Measurements from ENCODE around the gene GABRB1. TPM values are rescaled to one million over a fixed set of nuclear protein-coding genes. Genes with fewer than 3 reads are reported as not detected.

The GABRB1 gene
- total RNA-seq, 1 donor from 2014 or later, result 4.0 TPM

DNA sequence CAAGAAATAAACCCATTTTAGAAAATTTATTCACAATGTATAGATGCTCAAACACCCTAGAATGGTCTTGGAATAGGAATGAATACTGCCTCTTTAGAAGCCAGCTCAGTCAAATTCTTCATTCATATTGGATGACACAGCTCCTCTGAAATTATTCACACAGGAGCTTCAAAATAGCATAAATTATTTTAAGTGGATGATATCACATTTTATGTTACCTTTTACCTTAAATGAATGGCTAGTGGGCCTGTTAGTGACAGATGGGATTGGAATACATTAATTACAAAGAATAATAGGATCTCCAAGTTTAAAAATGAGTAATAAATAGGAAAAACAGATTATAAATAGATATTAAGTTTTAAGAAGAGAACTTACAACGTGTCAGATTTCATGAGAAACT is 184.4 kb downstream of the GABRB1 start:
- Histone ChIP-seq H3K9me3 (replicated peaks) (no peaks in the 10 kb centered on the region), H3K36me3 (no peaks in the 10 kb centered on the region), H3K4me1 (no peaks in the 10 kb centered on the region), H3K27ac (replicated peaks) (no peak overlapping the region), H3K4me3 (no peak overlapping the region), H3K27me3 (ENCODE audit: low read depth) (no peaks in the 10 kb centered on the region)
- intact Hi-C loops (cut with micrococcal nuclease), result no loop called here
- DNase-seq, result no peak
- no peak for TF ChIP-seq CTCF (IDR thresholded peaks at IDR 0.05; ENCODE audit: borderline replicate concordance)

DNA sequence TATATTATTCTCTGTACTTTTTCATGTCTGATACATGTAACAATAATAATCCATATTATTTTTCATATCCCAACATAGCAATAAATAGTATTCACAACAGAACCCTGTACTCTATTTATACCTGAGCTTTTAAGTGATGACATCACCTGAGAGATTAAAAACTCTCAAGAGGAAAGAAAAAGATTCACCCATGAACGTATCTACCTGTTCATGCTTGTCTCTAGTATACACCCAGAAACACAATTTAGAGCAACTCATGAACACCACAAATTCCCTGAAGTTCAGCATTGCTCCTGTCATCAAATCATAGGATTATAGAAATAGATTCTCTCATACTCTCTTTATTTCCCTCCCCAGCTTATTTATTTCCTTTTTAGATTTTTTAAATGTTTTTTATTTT is 185.9 kb downstream of the GABRB1 start:
- intact Hi-C loops (cut with micrococcal nuclease), result no loop called here
- H3K4me3 ChIP-seq, result no peak overlapping the region
- no peak for TF ChIP-seq CTCF (IDR thresholded peaks at IDR 0.05; ENCODE audit: borderline replicate concordance)
- no peaks in the 10 kb centered on the region for H3K36me3 ChIP-seq
- no peaks in the 10 kb centered on the region for H3K4me1 ChIP-seq
- no peak for DNase-seq
- no peak overlapping the region for H3K27ac ChIP-seq (replicated peaks)
- H3K27me3 ChIP-seq (ENCODE audit: low read depth), result no peaks in the 10 kb centered on the region
- no peaks in the 10 kb centered on the region for H3K9me3 ChIP-seq (replicated peaks)

GRCh38 chr4:47217884-47218283 is 186.5 kb downstream of the GABRB1 start:
- H3K27me3 ChIP-seq (ENCODE audit: low read depth), result no peaks in the 10 kb centered on the region
- intact Hi-C loops (cut with micrococcal nuclease), result no loop called here
- H3K27ac ChIP-seq (replicated peaks), result no peak overlapping the region
- H3K36me3 ChIP-seq, result no peaks in the 10 kb centered on the region
- no peak for TF ChIP-seq CTCF (IDR thresholded peaks at IDR 0.05; ENCODE audit: borderline replicate concordance)
- H3K4me3 ChIP-seq, result no peak overlapping the region
- H3K4me1 ChIP-seq, result no peaks in the 10 kb centered on the region
- DNase-seq, result no peak
- H3K9me3 ChIP-seq (replicated peaks), result no peaks in the 10 kb centered on the region

DNA sequence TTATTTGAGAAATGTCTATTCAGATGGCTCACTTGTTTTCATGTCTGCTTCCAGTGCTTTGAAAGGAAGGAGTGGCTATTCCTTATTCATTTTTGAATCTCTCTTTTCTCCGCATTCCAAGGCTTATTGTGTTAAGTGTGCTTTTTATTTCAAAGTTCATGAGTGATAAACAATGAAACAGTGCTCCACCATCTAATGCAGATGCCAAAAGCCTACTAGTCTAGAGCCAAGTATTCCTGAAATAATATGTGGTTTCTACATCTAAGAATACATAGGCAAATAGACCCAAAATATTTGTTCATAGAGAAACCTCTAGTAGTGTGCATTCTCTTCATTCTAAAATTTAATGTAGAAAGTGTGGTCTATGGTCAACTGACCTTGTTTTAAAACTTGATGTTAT is 187.3 kb downstream of the GABRB1 start:
- H3K36me3 ChIP-seq, result no peaks in the 10 kb centered on the region
- no peak for TF ChIP-seq CTCF (IDR thresholded peaks at IDR 0.05; ENCODE audit: borderline replicate concordance)
- no peak for DNase-seq
- no peak overlapping the region for H3K4me3 ChIP-seq
- H3K4me1 ChIP-seq, result no peaks in the 10 kb centered on the region
- intact Hi-C loops (cut with micrococcal nuclease), result no loop called here
- no peaks in the 10 kb centered on the region for H3K27me3 ChIP-seq (ENCODE audit: low read depth)
- H3K9me3 ChIP-seq (replicated peaks), result no peaks in the 10 kb centered on the region
- no peak overlapping the region for H3K27ac ChIP-seq (replicated peaks)

DNA sequence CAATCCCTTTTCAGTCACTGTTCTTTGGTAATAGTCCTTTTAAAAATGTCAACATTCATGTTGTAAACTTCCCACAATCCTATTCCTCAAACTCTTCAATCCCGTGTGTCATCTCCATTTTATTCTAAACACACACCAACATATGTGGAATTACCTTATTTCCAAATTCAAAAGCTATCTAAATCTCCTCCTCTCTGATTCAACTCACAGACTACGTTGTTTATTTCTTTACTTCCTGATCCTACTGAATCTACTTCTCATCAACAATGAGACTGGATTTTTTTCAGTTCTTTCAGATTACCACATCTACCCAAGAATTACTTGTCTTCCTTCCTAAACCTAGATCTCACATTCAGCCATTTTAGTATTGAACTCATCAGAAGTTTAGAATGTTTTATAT is 188.2 kb downstream of the GABRB1 start:
- Histone ChIP-seq H3K27ac (replicated peaks) (no peak overlapping the region), H3K36me3 (no peaks in the 10 kb centered on the region), H3K9me3 (replicated peaks) (no peaks in the 10 kb centered on the region), H3K27me3 (ENCODE audit: low read depth) (no peaks in the 10 kb centered on the region), H3K4me1 (no peaks in the 10 kb centered on the region), H3K4me3 (no peak overlapping the region)
- DNase-seq, result no peak
- TF ChIP-seq CTCF (IDR thresholded peaks at IDR 0.05; ENCODE audit: borderline replicate concordance), result no peak
- intact Hi-C loops (cut with micrococcal nuclease), result no loop called here

DNA sequence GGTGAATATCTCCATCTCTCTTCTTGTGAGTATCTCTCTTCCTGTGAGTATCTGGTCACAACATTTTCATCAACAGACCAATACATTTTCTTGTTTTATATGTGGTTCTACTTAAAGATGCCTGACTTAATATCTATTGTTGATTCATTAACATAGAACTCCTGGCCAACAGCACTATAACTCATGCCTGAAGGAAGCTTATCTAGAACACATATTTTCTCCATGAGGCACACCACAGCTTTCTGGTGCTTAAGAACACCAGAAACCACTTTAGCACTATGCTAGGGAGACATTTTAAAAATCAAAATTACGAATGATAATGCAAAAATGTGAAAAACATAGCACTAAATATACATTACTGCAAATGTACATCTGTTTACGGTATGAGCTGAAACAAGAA is 190.4 kb downstream of the GABRB1 start:
- Histone ChIP-seq H3K4me1 (no peaks in the 10 kb centered on the region), H3K36me3 (no peaks in the 10 kb centered on the region), H3K9me3 (replicated peaks) (no peaks in the 10 kb centered on the region), H3K27me3 (ENCODE audit: low read depth) (no peaks in the 10 kb centered on the region), H3K4me3 (no peak overlapping the region), H3K27ac (replicated peaks) (no peak overlapping the region)
- no peak for DNase-seq
- intact Hi-C loops (cut with micrococcal nuclease), result no loop called here
- TF ChIP-seq CTCF (IDR thresholded peaks at IDR 0.05; ENCODE audit: borderline replicate concordance), result no peak
